Measurements from ENCODE around the gene CYS1.
A peak's percentile ranks its signal among the peaks of the same experiment; 100 is the strongest.

Gene CYS1, protein sequence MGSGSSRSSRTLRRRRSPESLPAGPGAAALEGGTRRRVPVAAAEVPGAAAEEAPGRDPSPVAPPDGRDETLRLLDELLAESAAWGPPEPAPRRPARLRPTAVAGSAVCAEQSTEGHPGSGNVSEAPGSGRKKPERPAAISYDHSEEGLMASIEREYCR

DNA sequence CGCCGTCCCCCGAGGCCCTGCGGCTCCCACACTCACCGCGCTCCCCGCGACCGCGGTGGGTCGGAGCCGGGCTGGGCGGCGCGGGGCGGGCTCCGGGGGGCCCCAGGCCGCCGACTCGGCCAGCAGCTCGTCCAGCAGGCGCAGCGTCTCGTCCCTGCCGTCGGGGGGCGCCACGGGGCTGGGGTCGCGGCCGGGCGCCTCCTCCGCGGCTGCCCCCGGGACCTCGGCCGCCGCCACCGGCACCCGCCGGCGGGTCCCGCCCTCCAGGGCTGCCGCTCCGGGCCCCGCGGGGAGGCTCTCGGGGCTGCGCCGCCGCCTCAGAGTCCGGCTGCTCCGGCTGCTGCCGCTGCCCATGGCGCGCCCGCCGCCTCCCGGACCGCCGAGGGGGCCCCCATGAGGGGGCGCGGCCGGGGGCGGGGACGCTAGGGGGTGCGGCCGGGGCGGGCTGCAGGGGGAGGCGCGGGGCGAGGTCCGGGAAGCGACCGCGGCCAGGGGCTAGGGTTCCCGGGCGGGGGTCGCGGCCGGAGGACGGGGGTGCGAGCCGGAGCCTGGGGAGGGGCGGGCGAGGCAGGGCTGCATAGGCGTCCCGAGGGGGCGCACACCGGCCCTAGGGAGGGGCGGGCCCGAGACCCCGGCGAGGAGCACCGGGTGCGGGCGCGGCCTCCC, at the start of gene CYS1:
CYS1 (minus strand) TSS at position 542 of the 666 bp plus-strand sequence; CDS start at position 354, 188 bp downstream.
- FAIRE-seq (no peak), DNase-seq (ENCODE audit: insufficient read length, low spot score) (peak; percentile 64)
- no peak; the same call in 1 of the 2 replicates for TF ChIP-seq POLR2A (IDR thresholded peaks at IDR 0.05; ENCODE audit: low read depth, low read length)

DNA sequence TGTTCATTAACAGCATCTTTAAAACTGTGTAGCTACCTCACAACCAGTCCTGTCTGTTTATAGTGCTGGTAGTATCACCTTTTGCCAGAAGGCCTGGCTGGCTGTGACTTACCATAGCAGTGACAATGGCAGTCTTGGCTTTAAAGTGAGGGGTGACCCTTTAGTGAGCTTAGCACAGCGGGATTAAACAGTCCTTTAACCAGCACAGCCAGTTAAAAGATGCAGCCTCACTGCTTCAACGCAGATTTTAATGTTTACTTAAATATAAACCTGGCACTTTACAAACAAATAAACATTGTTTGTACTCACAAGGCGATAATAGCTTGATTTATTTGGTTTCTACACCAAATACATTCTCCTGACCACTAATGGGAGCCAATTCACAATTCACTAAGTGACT, 49.3 kb upstream of the CYS1 start:
- DNase-seq (ENCODE audit: insufficient read length, low spot score), result no peak
- TF ChIP-seq POLR2A (IDR thresholded peaks at IDR 0.05; ENCODE audit: low read depth, low read length), result no peak
- FAIRE-seq, result no peak

DNA sequence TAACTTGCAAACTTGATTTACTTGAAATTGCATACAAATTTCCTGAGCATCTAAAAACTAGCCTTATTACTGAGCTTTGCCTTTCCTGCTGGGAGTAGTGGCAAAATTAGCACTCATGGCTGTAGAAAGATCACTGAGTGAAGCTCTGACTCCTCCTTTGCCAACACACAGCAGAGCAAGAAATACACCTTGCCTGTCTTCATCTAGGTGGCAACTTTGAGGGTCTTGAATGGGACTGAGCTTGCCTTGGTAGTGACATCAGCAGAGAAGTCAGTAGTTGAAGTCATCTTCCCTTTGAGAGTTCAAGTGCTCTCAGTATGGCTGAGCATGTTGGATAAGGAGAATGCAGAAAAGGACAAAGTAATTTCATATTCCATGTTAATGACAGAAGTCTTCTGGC, 48.2 kb upstream of the CYS1 start:
- TF ChIP-seq POLR2A (IDR thresholded peaks at IDR 0.05; ENCODE audit: low read depth, low read length), result no peak
- FAIRE-seq (no peak), DNase-seq (ENCODE audit: insufficient read length, low spot score) (no peak)

DNA sequence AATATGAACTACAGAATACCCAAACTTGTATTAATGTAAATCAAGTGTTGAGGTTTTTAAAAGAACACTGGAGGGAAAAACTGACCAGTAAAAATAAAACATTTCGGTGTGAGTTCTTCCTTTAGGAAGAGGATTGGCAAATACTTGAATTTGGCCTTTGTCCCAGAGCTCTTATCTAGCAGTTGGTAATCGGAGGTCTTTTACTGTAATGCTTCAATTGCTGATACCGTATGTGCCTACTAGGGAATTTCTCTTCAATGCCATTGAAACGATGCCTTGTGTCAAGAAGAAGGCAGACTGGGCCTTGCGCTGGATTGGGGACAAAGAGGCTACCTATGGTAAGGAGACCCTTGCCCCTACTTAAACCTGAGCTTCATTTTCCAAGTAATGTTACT, 46.4 kb upstream of the CYS1 start:
- DNase-seq (ENCODE audit: insufficient read length, low spot score) (no peak), FAIRE-seq (no peak)
- TF ChIP-seq POLR2A (IDR thresholded peaks at IDR 0.05; ENCODE audit: low read depth, low read length), result no peak

DNA sequence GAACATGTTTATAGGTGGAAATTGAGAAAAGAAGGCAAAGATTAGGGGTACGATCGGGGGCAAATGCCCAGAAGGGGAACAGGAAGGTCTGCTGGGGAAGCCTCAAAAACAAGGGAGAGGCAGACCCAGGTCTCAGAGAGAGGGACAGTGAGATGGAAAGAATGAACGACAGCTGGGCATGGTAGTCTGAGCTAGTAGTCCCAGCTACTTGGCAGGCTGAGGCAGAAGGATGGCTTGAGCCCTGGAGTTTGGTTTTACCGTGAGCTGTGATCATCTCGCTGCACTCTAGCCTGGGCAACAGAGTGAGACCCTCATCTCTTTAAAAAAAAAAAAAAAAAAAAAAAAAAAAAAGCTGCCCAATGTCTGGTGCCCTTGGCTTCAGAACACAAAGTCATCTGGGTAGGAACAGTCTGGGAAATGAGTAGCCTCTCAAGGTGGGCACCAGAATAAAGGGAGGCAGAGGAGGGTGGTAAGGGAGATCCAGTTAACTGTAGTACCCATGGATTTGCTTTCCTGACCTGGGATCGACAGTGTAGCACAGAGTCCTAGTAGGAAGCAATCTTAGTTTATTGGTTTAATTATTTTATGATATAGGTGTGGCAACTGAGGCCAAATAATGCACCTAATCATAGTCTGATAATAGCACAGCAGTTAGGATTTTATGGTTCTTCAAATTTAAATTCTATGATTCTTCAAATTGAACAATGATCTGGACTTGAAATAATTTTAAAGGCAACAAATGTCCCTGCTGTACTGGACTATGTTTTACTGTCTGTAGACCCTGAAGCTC, 45.8 kb upstream of the CYS1 start:
- FAIRE-seq (no peak), DNase-seq (ENCODE audit: insufficient read length, low spot score) (no peak)
- no peak for TF ChIP-seq POLR2A (IDR thresholded peaks at IDR 0.05; ENCODE audit: low read depth, low read length)

DNA sequence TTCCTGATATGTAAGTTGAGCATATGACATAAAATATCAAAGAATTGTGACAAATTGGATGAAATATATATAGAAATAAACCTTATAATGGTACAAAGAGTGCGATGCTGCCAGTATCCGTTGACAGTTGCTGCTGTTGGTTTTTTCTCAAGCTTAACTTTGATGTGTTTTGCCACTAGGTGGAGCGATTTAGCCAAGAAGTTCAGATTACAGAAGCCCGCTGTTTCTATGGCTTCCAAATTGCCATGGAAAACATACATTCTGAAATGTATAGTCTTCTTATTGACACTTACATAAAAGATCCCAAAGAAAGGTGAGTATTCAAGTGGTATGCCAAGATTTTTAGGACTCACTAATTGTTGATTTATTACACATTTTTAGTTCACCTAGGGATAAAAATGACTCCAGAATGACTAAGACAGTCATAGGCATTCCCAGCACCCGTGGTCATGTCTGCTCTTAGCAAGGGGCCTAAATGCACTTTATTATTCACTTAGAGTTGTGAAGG, 44.4 kb upstream of the CYS1 start:
- DNase-seq (ENCODE audit: insufficient read length, low spot score) (no peak), FAIRE-seq (no peak)
- TF ChIP-seq POLR2A (IDR thresholded peaks at IDR 0.05; ENCODE audit: low read depth, low read length), result no peak

DNA sequence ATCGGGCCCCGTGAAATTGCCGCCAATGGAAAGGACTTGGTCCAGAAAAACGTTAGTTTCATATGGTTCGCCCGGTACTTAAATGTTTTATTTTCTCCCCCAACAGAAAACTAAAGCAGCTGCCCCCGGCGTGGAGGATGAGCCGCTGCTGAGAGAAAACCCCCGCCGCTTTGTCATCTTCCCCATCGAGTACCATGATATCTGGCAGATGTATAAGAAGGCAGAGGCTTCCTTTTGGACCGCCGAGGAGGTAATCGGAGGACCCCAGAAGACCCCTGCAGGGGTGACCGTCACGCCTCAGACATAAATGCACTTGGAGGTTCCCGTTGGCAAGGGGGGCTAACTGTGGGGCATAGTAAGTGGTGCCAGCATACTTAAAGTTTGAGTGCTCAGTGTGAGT, 43.1 kb upstream of the CYS1 start:
- FAIRE-seq, result no peak
- TF ChIP-seq POLR2A (IDR thresholded peaks at IDR 0.05; ENCODE audit: low read depth, low read length), result no peak

DNA sequence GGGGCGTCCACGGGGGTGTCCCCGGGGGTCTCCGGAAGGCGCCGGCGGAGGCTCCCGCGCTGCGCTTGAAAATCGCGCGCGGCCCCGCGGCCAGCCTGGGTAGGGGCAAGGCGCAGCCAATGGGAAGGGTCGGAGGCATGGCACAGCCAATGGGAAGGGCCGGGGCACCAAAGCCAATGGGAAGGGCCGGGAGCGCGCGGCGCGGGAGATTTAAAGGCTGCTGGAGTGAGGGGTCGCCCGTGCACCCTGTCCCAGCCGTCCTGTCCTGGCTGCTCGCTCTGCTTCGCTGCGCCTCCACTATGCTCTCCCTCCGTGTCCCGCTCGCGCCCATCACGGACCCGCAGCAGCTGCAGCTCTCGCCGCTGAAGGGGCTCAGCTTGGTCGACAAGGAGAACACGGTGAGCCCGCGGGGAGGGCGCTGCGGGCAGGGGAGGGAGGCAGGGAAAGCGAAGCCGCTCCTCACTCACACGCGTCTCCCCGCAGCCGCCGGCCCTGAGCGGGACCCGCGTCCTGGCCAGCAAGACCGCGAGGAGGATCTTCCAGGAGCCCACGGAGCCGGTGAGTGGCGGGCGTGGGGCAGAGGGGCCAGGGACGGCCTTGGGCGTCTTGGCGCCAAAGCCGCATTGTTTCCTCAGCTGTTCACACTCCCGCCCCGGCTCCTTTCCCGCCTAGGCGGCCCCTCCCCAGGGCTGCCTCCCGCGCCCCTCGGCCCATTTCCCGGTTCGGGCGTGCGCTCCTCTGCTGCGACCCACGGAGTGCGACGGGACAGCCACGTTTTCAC, 42.5 kb upstream of the CYS1 start, which contains the start of gene RRM2:
RRM2 (plus strand) TSS at position 240 of the 781 bp plus-strand sequence; CDS start at position 300, 60 bp downstream.
- FAIRE-seq (no peak), DNase-seq (ENCODE audit: insufficient read length, low spot score) (peak; percentile 86)
- peak; percentile 98 for TF ChIP-seq POLR2A (IDR thresholded peaks at IDR 0.05; ENCODE audit: low read depth, low read length)

More for the DNA sequence above, 43.1 kb upstream of the CYS1 start:
- DNase-seq (ENCODE audit: insufficient read length, low spot score), result no peak

DNA sequence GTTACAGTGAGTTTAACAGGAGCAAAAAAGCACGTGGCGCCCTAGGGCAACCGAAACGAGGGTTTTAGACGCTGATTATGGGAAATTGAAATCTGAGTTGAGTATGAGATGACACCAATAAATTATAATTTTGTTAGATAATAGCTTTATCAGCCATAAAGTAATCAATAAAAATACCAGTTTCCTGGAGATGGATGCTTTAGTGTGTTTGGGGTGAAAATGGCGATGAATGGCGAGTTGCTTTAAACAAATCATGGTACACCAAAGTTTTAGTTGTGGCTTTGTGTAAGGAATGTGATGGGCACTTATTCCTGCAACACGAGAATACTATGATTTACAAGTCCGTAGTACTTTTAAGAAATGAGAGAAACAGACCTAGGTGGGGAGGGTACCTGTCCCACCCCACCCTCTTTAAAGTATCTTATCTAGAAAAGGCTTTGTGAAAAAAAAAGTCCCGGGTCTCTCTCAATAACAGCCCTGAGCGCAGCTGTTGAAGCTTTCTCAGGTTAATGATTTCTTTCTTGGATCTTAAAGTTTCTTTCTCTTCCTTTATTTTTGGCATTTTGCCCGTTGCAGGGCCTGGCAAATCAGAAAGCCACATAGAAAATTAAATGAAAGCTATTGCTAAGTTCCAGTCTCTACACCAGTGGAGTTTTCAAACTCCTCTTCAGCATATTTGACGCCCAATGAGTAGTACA, 40.8 kb upstream of the CYS1 start:
- no peak for TF ChIP-seq POLR2A (IDR thresholded peaks at IDR 0.05; ENCODE audit: low read depth, low read length)
- FAIRE-seq (no peak), DNase-seq (ENCODE audit: insufficient read length, low spot score) (no peak)

DNA sequence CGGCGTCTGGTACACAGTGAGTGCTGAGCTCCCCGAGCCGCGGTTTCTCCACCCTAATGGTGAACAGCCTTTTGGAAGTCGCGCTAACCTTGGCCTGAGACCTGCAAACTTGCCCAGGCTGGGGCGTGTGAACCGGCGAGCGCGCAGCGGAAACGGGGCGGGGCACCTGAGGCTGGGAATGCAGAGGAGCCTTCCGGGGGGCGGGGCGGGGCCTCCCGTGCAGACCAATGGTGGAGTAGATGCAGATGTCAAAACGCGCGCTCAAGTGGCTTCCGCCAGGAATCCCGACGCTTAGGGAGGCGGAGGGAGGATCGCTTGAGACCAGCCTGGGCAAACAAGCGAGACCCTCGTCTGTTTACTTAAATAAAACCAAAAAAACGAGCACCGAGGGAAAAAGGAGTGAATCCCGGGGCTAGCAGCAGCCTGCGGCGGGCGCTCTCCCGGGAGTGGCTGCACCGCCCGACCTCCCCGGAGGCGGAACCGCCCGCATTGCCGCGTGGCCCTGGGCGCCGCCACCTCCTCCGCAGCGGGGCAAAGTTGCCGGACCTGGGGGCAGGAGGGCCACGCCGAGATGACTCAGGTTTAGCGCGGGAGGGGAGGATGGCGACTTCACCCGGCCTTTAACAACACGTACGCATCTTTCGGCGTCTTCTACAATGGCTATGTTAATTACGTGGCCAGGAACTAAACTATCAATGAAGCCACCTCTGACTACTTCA, 40.1 kb upstream of the CYS1 start:
- peak; percentile 88 for DNase-seq (ENCODE audit: insufficient read length, low spot score)
- FAIRE-seq, result no peak
- peak; percentile 50; the same call in 1 of the 2 replicates for TF ChIP-seq POLR2A (IDR thresholded peaks at IDR 0.05; ENCODE audit: low read depth, low read length)

DNA sequence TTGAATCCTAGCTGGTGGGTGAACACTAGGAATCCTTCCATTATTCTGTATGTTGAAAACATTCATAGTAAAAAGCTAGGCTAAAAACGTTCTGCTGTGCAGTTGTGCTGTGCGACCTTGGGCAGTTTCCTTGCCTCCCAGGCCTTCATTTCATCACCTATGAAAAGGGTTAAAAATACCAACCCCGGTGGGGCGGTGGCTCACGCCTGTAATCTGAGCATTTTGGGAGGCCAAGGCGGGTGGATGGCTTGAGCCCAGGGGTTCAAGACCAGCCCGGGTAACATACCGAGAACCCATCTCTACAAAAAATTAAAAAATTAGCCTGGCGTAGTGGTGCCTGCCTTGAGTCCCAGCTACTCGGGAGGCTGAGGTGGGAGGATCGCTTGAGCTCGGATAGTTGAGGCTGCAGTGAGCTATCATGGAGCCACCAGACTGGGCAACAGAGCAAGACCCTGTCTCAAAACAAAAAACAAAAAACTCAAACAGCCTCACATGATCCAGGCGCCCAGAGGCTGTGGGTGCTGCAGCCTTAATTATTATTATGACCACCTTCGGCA, 39.5 kb upstream of the CYS1 start:
- DNase-seq (ENCODE audit: insufficient read length, low spot score) (no peak), FAIRE-seq (no peak)
- no peak for TF ChIP-seq POLR2A (IDR thresholded peaks at IDR 0.05; ENCODE audit: low read depth, low read length)

DNA sequence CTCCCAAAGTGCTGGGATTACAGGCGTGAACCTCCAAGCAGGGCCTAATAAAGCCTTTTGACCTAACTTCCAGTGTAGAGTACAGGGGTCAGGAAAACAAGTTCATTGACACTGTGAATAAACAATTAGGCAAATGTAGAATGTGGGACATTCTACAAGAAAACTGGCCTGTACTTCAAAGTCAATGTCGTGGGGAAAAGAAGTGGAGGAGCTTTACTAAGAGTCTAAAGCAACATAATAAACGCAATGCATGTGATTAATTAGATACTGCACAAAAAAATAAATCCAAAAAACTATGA, 38.8 kb upstream of the CYS1 start:
- FAIRE-seq, result no peak
- no peak for DNase-seq (ENCODE audit: insufficient read length, low spot score)
- TF ChIP-seq POLR2A (IDR thresholded peaks at IDR 0.05; ENCODE audit: low read depth, low read length), result no peak
